ENCODE measurements around the gene SYNE1.
A peak's percentile ranks its signal among the peaks of the same experiment; 100 is the strongest.

The SYNE1 gene

DNA sequence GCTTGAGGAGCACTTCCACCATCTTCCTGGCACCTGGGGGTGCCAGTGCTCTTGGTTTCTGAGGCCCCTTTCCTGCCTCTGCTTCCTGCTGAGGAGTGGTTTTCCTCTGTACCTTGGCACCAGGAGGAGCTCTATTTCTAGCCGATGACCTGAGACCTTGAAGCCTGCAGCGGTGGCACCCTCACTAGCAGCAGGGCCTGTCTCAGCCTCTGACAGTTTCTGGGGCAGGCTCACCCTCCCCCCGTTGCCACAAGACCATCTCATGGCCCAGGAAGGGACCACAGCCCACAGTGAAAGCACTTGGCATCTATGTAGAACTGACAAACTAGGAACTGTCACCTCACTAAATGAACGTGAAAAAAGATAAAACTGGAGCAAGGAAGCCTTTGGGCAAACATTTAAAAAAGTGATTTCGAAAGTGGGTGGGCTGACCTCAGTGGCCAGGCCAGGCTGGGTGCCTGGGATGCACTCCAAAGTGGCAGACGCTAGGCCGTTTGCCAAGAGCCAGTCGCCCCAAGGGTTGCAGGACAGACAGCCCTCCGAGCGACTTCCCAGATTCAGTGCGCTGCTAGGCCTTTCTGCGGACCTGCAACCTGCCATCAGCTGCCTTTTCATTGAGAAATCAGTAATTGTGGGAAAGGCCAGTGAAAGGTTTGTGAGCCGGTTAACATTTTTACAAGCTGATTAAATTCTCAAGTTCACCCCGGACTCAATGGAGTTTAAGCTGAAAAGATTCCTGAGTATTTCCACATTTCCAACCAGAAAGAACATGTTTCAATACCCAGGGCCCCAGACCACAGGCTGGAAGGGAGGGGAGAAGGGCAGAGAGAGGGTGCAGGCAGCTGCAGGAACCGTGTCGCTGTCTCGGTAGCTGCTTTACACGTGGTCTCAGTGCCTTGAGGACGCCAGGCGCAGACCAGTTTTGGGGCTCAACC, 526.0 kb downstream of the SYNE1 start:
- no peak for DNase-seq (ENCODE audit: low read depth)
- H3K4me3 ChIP-seq (ENCODE audit: low read depth, low read length), result no peak overlapping the region
- no peak for TF ChIP-seq CTCF (IDR thresholded peaks at IDR 0.05; ENCODE audit: low read depth, low read length, missing control alignments)
- in situ Hi-C loops (cut with HindIII; ENCODE audit: low sequenced_read_pairs), result no loop called here

DNA sequence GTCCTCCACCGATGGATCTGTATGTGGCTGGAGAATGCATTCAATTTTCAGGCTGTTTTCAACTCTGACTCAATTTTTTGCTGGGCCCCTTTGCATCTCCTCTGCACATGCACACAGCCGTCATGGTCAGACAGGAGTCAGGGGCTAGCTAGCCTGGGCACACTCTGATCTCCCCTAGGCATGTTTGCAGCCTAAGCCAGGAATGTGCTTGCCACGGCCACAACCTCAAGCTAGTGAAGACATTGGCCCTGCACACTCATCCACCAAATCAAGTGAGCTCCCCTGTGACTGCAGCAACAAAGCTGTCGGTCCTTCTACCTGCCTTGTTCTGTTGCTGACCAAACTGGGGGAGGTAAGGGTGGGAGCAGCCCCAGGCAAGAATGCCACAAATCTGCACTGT, 529.2 kb downstream of the SYNE1 start:
- in situ Hi-C loops (cut with HindIII; ENCODE audit: low sequenced_read_pairs), result no loop called here
- TF ChIP-seq CTCF (IDR thresholded peaks at IDR 0.05; ENCODE audit: low read depth, low read length, missing control alignments), result no peak
- DNase-seq (ENCODE audit: low read depth), result no peak
- H3K4me3 ChIP-seq (ENCODE audit: low read depth, low read length), result no peak overlapping the region

DNA sequence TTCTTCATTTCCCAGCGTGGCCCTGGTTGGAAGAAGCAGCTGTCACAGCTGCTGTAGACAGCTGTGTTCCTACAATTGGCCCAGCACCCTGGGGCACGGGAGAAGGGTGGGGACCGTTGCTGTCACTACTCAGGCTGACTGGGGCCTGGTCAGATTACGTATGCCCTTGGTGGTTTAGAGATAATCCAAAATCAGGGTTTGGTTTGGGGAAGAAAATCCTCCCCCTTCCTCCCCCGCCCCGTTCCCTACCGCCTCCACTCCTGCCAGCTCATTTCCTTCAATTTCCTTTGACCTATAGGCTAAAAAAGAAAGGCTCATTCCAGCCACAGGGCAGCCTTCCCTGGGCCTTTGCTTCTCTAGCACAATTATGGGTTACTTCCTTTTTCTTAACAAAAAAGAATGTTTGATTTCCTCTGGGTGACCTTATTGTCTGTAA, 537.0 kb downstream of the SYNE1 start:
- in situ Hi-C loops (cut with HindIII; ENCODE audit: low sequenced_read_pairs), result no loop called here
- H3K4me3 ChIP-seq (ENCODE audit: low read depth, low read length), result no peak overlapping the region
- TF ChIP-seq CTCF (IDR thresholded peaks at IDR 0.05; ENCODE audit: low read depth, low read length, missing control alignments), result no peak
- no peak for DNase-seq (ENCODE audit: low read depth)

- H3K4me3 ChIP-seq (ENCODE audit: low read depth, low read length), result no peak overlapping the region
- in situ Hi-C loops (cut with HindIII; ENCODE audit: low sequenced_read_pairs), result no loop called here
- TF ChIP-seq CTCF (IDR thresholded peaks at IDR 0.05; ENCODE audit: low read depth, low read length, missing control alignments), result no peak
- no peak for DNase-seq (ENCODE audit: low read depth)
Measured at GRCh38 chr6:152099446-152100182, 537.5 kb downstream of the SYNE1 start.

GRCh38 chr6:152098683-152099082, 538.5 kb downstream of the SYNE1 start:
- DNase-seq (ENCODE audit: low read depth), result no peak
- H3K4me3 ChIP-seq (ENCODE audit: low read depth, low read length), result no peak overlapping the region
- TF ChIP-seq CTCF (IDR thresholded peaks at IDR 0.05; ENCODE audit: low read depth, low read length, missing control alignments), result no peak
- in situ Hi-C loops (cut with HindIII; ENCODE audit: low sequenced_read_pairs), result no loop called here

DNA sequence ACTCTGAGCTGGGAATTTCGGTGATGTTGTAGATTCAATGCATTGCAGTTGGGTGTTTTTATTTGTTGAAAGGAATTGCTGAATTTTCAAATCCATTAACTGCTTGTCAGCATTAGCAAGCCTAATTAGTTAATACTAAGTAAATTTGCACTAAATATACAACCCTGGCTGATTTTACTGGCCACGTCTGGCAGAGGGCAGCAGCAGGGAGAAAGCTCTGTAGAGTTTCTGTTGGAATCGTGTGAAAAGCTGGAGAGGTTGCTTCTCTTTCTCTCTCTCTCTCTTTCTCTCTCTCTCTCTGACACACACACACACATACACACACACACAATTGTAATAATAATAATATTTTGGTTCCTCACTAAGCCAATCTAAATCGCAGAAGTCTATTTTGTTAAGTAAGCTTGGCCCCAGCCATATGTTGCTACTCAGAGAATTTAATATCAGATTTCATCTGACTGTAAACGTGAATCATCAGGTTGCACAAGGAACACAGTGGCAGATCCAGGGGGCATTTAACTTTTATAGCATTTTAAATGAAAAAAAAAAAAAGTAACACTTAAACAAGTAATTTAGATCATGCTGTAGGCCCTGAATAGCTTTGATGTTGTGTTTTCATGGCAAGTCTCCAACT, 540.2 kb downstream of the SYNE1 start:
- no peak overlapping the region for H3K4me3 ChIP-seq (ENCODE audit: low read depth, low read length)
- peak; percentile 41 for TF ChIP-seq CTCF (IDR thresholded peaks at IDR 0.05; ENCODE audit: low read depth, low read length, missing control alignments)
- DNase-seq (ENCODE audit: low read depth), result peak; percentile 51
- in situ Hi-C loops (cut with HindIII; ENCODE audit: low sequenced_read_pairs), result no loop called here
